ENCODE data around the gene CEP170B. TPM values are rescaled to one million over a fixed set of nuclear protein-coding genes. Genes with fewer than 3 reads are reported as not detected.
A peak's percentile ranks its signal among the peaks of the same experiment; 100 is the strongest.
"Not testable (repeated sequence)": the region's sequence is repeated elsewhere in the genome, so short reads cannot be mapped to it uniquely, and the experiment has no call there.

The CEP170B gene
- 17.9 and 21.3 TPM in 2 replicates for total RNA-seq (2014; rRNA removed; shearing (Covaris generic))
- polyA plus RNA-seq (2015; cell fraction: cytosol; rRNA removed), result 11.2 and 12.3 TPM in 2 replicates
- polyA plus RNA-seq (2015; cell fraction: nucleus; rRNA removed), result 33.2 and 37.0 TPM in 2 replicates

- DNase-seq (ENCODE audit: low read depth), result no peak
Measured at GRCh38 chr14:104865081-104865630, at the start of gene CEP170B. Gene CEP170B (plus strand): TSS chr14:104865268. CDS start chr14:104868451, 3,183 bp downstream.

GRCh38 chr14:104816616-104816884 lies 48.5 kb upstream of the CEP170B start:
- no peak for DNase-seq (ENCODE audit: low read depth)

DNA sequence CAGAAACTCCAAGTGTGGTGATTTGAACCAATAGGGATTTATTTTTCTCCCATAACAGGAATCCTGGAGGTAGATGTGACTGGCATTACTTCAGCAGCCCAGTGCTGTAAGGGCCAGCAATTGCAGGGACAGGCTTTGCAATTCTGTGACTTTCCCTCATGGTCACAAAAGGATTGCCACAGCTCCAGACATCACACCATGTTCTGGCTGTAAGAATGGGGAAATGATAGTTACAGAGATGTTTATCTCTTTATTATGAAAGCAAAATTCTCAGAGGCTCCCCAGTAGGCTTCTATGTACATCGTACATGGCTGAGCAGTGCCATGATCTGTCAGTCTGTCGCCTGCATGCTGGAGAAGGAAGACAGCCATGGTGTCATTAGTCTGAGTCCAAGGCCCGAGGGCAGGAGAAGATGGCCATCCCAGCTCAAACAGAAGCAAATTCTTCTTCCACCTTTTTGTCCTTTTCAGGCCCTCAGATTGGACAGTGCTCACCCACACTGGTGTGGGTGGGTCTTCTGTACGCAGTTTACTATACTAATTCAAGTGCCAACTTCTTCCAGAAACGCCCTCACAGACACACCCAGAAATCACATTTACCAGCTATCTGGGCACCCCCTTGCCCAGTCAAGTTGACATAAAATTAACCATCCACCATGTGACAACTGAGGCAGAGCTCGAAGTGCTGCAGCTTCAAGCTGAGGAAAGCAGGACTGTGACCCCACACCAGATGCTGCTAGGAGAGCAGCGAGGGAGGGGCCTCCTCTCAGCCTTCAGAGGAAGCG lies 46.9 kb upstream of the CEP170B start:
- DNase-seq (ENCODE audit: low read depth), result no peak

GRCh38 chr14:104818714-104819161 lies 46.3 kb upstream of the CEP170B start:
- no peak for DNase-seq (ENCODE audit: low read depth)

DNA sequence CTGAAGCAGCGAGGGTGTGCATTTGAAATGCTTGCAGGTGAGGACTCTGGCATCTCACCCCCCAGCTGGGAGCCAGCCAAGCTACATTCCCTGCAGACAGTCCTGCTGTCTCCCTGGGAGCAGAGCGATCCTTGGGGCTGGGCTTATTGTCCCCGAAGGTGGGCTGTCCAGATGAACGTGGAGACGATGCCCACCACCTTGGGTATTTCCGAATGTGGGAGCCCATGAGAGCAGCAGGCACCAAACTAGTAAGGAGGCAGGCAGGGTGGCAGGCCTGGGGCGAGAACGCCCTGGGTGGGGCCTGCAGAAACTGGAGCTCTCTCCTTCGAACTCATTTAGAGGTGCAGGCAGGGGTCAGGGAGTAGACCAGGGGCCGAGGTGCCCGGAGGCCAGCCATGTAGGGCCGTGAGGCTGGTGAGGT lies 45.7 kb upstream of the CEP170B start:
- DNase-seq (ENCODE audit: low read depth), result no peak

GRCh38 chr14:104820669-104821228 lies 44.3 kb upstream of the CEP170B start:
- DNase-seq (ENCODE audit: low read depth), result peak; percentile 67

GRCh38 chr14:104821229-104821945 lies 43.7 kb upstream of the CEP170B start:
- DNase-seq (ENCODE audit: low read depth), result no peak

DNA sequence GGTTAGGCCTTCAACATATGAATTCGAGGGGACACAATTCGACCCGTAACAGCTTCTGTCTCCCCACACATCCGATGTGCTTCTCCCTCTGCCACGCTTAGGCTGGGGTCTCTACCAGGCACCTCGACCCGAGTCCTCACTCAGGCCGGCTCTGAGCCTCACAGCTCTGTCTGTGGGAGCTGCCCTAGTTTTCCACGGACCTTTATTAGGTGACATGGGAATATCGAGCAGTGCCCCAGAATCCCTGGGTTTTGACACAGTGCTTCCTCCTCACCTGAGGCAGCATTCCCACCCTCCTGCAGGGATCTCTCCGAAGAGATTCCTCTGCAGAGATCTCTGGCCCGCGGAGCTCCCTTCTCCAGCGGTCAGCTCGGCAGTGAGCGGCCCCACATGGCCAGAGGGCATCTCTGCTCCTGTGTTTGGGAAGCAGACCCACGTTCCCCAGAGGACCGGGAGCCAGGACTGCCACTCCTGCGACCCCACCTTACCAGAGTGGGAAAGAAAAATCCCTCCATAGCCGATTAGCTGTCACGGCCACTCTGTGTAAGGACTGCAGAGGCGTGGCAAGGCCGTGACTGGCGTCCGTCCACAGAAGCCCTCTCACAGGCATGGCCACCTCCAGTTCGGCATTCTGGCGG lies 43.0 kb upstream of the CEP170B start:
- no peak for DNase-seq (ENCODE audit: low read depth)

DNA sequence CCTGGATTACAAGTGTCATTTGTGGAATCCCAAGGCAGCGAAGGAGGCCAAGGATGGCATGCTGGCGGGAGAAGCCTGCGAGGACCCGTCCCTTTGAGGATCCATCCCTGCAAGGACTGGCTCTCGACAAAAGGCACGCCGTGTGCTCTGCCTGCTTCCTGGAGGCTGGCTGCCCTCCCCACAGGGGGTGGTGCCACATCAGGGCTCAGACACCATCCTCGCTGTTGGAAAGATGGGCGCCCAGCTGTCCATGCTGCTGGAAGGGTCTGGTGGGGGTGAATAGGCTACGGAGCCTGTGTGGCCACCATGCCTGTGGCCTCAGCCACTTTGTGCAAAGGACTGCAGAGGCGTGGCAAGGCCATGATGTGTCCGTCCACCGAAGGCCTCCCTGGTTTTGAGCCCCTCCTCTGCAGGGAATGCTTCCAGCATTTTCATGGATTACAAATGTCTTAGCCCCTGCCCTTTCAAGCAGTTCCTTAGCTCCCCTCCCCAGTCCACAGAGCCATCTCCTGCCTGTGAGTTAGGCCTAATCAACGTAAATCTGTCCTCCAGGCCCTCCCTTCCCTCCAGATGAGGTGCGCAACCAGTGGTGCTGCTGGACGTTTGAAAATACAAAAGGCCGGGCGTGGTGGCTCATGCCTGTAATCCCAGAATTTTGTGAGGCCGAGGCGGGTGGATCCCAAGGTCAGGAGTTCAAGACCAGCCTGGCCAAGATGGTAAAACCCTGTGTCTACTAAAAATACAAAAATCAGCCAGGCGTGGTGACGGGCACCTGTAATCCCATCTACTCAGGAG lies 42.0 kb upstream of the CEP170B start:
- no peak for DNase-seq (ENCODE audit: low read depth)

GRCh38 chr14:104824353-104824997 lies 40.6 kb upstream of the CEP170B start:
- no peak for DNase-seq (ENCODE audit: low read depth)

DNA sequence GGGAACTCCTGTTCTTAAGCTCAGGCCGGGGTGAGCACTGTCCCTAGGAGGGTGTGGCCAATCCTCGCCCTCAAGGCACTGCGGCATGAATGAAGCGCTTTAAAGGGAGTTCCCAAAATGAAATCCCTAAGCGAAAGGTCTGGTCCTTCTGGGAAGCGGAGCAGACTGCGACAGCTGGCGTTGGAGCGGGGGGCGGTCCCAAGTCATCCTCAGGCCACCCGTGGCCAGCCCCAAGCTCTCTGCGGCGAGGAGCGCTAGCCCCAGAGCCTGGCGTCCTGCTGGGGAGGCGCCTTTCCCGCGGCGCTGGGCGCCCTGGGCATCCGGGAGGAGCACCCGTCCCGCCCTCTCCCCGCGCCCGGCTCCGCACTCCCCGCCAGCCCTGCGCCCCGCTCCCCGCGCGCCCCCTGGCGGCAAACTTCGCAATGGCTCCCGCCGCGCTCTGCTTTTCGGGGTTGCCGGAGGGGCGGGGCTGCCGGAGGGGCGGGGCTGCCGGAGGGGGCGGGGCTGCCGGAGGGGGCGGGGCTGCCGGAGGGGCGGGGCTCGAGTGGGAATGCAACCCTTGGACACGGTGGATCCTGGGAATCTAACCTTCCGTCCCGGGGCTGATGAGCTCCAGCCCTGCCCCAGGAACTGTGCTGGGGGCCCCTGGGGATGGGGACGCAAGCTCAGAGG lies 38.7 kb upstream of the CEP170B start:
- DNase-seq (ENCODE audit: low read depth), result peak; percentile 52

GRCh38 chr14:104826861-104827176 lies 38.2 kb upstream of the CEP170B start:
- DNase-seq (ENCODE audit: low read depth), result no peak

DNA sequence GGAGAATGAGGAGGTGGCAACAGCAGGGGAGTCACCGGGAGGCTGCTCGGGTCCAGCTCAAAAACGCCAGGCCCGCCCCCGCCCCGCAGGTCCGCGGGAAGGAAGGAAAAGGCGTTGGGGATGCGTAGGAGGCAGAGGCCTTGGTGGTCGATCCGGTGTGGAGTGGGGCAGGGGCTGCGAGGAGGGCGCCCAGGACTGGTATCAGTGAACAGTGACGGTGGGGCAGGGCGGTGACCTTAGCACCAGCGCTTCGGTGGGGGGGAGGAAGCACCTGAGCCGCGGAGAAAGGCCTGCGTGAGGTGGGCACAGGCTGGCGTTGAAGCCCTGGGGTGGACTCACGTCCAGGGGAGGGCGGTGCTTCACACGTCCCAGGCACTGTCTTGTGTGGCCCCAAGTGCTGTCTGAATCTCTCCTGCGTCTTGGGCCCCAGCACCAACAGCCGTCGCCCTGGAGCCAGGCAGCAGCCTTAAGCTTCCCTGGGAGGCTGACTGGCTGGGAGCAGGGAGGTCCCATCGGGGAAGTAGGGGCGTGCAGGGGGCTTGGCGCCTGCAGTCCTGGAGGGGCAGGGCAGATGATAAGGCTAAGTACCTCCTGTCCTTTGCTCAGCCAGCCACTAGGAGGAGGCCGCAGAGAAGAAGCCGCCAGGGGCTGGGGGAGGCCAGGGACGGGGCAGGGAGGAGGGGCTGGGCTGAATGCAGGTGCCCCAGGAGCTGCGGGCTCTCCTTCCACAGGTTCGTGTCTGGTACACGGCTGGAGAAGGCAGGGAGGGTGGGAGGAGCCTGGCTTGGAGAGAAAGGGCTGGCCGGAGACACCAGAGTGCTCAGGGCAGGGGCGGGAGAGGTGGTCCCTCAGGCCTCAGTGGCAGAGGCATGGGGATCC lies 37.7 kb upstream of the CEP170B start:
- no peak for DNase-seq (ENCODE audit: low read depth)

DNA sequence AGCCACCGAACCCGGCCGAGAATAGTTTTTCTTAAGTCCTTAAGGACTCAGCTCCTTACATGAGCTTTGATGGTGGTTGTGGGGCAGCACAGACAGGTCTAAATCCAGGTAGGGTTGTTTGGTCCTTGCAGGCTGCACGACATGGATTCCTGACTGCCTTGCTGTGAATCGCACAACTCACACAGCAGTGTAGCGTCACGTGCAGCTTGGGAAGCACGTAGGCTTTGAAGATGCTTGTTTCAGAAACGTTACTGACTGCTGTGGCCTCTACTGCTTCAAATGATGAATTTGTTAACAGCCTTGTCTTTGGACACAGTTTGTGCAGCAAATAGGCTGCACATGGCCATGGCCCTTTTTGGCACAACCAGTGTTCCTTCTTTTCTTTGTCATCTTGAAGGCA lies 34.3 kb upstream of the CEP170B start:
- DNase-seq (ENCODE audit: low read depth), result no peak

DNA sequence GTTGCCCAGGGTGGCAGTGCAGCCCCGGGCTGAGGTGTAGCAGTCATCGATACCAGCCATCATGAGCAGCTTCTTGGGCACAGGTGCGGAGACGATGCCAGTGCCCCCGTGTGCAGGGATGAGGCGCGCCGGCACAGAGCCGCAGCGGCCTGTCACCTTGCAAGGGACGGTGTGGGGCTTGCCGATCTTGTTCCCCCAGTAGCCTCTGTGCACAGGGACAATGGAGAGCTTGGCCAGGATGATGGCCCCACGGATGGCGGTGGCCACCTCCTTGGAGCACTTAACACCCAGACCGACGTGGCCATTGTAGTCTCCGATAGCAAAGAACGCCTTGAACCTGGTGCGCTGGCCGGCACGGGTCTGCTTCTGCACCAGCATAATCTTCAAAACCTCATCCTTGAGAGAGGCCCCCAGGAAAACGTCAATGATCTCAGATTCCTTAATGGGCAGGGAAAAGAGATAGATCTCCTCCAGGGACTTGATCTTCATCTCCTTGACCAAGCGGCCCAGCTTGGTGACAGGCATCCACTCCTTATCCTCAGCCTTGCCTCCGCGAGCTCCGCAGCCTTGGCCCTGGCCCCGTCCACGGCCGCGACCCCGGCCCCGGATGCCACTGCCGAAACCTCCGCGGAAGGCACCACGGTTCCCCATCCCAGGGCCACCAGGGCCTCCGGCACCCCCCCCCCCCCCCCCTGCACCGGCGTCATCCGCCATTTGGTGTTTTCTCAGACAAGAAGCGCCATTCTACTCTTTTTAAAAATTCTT lies 28.7 kb upstream of the CEP170B start:
- DNase-seq (ENCODE audit: low read depth), result not testable (repeated sequence)

GRCh38 chr14:104841730-104842129 lies 23.3 kb upstream of the CEP170B start:
- no peak for DNase-seq (ENCODE audit: low read depth)

DNA sequence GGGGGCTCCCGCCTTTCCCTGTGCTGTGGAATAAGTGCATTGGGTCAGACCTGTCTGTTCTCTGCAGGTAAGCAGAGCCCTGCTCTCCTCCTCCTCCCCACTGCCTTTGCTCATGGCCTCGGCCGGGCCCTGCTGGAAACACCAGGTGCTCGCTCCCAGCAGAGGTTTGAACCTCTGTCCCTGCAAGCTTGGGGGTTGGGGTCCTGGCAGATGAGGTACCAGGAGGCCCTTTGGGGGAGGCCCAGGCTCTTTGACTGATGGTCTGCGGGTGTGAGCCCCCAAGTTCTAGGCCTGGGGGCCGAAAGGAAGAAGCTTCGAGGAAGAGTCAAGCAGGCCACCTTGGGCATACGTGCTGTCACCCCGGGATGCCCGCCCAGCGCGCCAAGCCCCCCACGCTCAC lies 22.1 kb upstream of the CEP170B start:
- DNase-seq (ENCODE audit: low read depth), result no peak
